ENCODE data around the gene SMAD2.

DNA sequence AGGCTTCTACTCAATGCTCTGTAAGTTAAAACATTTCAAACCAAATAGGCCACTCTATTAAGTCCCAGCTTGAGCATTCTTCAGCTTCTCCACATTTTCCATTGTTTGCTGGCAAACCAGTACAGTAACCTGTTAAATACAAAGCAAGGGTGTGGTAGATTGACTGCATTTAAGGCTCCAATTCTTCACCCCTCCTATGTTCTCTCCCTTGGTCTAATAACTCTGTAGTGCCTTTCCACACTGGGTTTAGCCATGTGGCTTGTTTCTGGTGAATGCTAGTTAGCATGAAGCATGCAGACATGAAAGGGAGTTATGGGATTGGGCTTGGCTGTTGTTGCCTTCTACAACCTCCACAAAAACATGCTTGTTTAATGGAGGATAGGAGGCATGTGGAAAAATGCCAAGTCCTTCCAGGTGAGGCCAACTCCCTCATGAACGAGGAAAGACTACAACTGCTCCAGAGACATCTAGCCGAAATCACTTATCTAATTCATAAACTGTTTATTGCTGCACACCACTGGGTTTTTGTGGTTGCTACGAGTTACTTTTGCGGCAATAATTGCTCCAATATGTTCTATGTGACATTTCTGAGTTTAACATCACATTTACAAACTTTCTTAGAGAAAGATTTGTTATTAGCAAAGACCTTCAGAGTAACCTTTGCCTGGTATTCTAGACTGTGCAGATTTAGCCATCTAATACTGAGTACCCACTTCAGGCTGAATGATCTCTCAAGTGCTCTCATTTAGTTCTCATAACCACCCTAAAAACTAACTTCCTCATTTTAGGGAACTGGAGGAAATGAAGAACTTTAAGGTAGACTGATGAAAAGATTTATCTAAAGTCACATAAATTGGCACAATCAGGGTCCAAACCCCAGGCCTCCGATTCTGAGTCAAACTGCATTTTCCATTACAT, 104.0 kb downstream of the SMAD2 start:
- no peak for TF ChIP-seq SUZ12 (IDR thresholded peaks at IDR 0.05; ENCODE audit: low read length)
- TF ChIP-seq, protein P1, sequence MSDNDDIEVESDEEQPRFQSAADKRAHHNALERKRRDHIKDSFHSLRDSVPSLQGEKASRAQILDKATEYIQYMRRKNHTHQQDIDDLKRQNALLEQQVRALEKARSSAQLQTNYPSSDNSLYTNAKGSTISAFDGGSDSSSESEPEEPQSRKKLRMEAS (IDR thresholded peaks at IDR 0.05) = no peak
